Loucy (cell line): ENCODE data around the gene SLC7A1.

Source experiments
- H2AFZ ChIP-seq: fragments of 200-600 bp; sonication (generic); 2 replicates; pipeline ENCODE4 v1.6.0; 2016; ENCODE audit warnings: antibody characterized with exemption, mild to moderate bottlenecking, low read length, moderate library complexity
- H3F3A ChIP-seq: fragments of 200-600 bp; 2 replicates; pipeline ENCODE4 v1.6.0; 2016; ENCODE audit warnings: antibody characterized with exemption, low read depth, mild to moderate bottlenecking
- H3K27me3 ChIP-seq: fragments of 200-600 bp; sonication (generic); 2 replicates; pipeline ENCODE4 v1.6.1; 2014; ENCODE audit warnings: low read length, mild to moderate bottlenecking; ENCODE audit not compliant: insufficient read depth, poor library complexity, severe bottlenecking
- H3K36me3 ChIP-seq: fragments of 200-600 bp; sonication (generic); 2 replicates; pipeline ENCODE4 v1.6.1; 2016; ENCODE audit warnings: low read length; ENCODE audit not compliant: insufficient read depth
- H3K4me1 ChIP-seq: fragments of 200-600 bp; sonication (generic); 2 replicates; pipeline ENCODE4 v1.5.1; 2014; ENCODE audit warnings: low read length, mild to moderate bottlenecking; ENCODE audit not compliant: insufficient read depth, poor library complexity, severe bottlenecking
- H3K4me2 ChIP-seq: fragments of 200-600 bp; sonication (generic); 2 replicates; pipeline ENCODE4 v1.6.0; 2014; ENCODE audit warnings: antibody characterized with exemption, low read length, low read depth, mild to moderate bottlenecking; ENCODE audit not compliant: poor library complexity, severe bottlenecking
- H3K4me3 ChIP-seq: fragments of 200-600 bp; sonication (generic); 2 replicates; pipeline ENCODE4 v1.5.1; 2014; ENCODE audit warnings: low read length, mild to moderate bottlenecking, mixed read lengths; ENCODE audit not compliant: poor library complexity, severe bottlenecking
- H3K79me2 ChIP-seq: fragments of 200-600 bp; sonication (generic); 2 replicates; pipeline ENCODE4 v1.6.1; 2014; ENCODE audit warnings: low read length; ENCODE audit not compliant: insufficient read depth
- H3K9ac ChIP-seq: fragments of 200-600 bp; sonication (generic); 2 replicates; pipeline ENCODE4 v1.6.0; 2014; ENCODE audit warnings: mild to moderate bottlenecking, low read depth, low read length, moderate library complexity; ENCODE audit not compliant: poor library complexity, severe bottlenecking
- H3K9me2 ChIP-seq: fragments of 200-600 bp; sonication (generic); replicated peaks from 2 replicates; pipeline ENCODE4 v1.6.1; 2016; ENCODE audit warnings: low read depth, low read length, mixed read lengths
- H3K9me3 ChIP-seq: fragments of 200-600 bp; sonication (generic); 2 replicates; pipeline ENCODE4 v1.6.1; 2014; ENCODE audit warnings: mild to moderate bottlenecking, antibody characterized with exemption, low read length, low read depth; ENCODE audit not compliant: insufficient read depth
- H4K20me1 ChIP-seq: fragments of 200-600 bp; sonication (generic); 2 replicates; pipeline ENCODE4 v1.6.0; 2014; ENCODE audit warnings: antibody characterized with exemption, low read length, mild to moderate bottlenecking; ENCODE audit not compliant: insufficient read depth, poor library complexity, severe bottlenecking
- EZH2phosphoT487 ChIP-seq: fragments of 200-600 bp; IDR thresholded peaks from 2 replicates; pipeline ENCODE4 v1.6.1; 2018; ENCODE audit warnings: antibody characterized with exemption, mild to moderate bottlenecking, moderate library complexity, borderline replicate concordance
- TF ChIP-seq, protein P1 (sequence below): fragments of 200-600 bp; sonication (generic); conservative IDR thresholded peaks from 2 replicates; pipeline ENCODE4 v1.5.1; 2014; ENCODE audit warnings: mild to moderate bottlenecking, antibody characterized with exemption, low read length

SLC7A1 gene

DNA sequence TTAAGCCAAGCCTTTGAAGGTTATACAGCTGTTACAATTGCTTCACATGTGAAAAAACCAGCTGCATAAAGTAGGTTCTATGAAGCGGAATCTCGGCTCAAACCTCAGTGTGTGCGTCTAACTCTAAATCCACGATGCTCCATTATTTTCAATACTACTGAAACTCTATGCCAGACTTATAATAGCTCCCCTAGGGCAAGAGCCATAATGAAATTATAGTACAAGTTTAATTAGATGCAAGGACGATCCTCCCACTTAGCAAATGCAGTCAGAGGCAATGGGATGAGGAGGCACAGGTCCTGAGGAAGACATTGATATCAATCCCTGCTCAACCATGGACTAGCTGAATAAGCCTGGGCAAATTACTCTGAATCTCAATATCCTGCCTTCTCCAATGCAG is 31.1 kb downstream of the SLC7A1 start:
- no peaks in the 10 kb centered on the region for H3K27me3 ChIP-seq
- H4K20me1 ChIP-seq, result peaks cover 91% of the 10 kb centered on the region
- H2AFZ ChIP-seq, result no peak overlapping the region
- no peaks in the 10 kb centered on the region for H3K9me2 ChIP-seq
- H3K36me3 ChIP-seq, result no peaks in the 10 kb centered on the region
- H3K4me1 ChIP-seq, result peaks cover 8% of the 10 kb centered on the region
- H3F3A ChIP-seq, result no peaks in the 10 kb centered on the region
- H3K9me3 ChIP-seq, result no peaks in the 10 kb centered on the region
- no peak overlapping the region for H3K4me3 ChIP-seq
- TF ChIP-seq, protein P1, sequence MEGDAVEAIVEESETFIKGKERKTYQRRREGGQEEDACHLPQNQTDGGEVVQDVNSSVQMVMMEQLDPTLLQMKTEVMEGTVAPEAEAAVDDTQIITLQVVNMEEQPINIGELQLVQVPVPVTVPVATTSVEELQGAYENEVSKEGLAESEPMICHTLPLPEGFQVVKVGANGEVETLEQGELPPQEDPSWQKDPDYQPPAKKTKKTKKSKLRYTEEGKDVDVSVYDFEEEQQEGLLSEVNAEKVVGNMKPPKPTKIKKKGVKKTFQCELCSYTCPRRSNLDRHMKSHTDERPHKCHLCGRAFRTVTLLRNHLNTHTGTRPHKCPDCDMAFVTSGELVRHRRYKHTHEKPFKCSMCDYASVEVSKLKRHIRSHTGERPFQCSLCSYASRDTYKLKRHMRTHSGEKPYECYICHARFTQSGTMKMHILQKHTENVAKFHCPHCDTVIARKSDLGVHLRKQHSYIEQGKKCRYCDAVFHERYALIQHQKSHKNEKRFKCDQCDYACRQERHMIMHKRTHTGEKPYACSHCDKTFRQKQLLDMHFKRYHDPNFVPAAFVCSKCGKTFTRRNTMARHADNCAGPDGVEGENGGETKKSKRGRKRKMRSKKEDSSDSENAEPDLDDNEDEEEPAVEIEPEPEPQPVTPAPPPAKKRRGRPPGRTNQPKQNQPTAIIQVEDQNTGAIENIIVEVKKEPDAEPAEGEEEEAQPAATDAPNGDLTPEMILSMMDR, result no peak
- TF ChIP-seq EZH2phosphoT487, result no peak
- H3K9ac ChIP-seq, result no peak overlapping the region
- peaks cover 92% of the 10 kb centered on the region for H3K79me2 ChIP-seq
- H3K4me2 ChIP-seq, result no peak overlapping the region

DNA sequence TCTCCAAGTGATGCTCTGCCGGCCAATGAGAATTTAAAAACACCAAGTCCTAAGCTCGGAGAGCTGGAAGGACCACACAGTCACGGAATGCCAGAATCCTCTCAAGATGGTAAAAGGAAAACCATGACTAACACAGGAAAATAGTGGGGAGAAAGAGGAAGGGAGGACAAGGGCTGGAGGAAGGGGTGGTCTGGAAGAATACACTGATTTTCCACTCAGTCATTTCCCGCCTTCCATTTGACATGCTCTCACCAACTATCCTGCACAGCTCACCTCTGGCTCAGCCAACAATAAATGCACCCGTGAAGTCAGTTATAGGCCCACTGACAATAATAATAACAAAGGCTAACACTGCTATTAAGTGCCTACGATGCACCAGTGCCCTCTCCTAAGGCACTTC is 31.5 kb downstream of the SLC7A1 start:
- no peaks in the 10 kb centered on the region for H3F3A ChIP-seq
- no peak overlapping the region for H2AFZ ChIP-seq
- no peaks in the 10 kb centered on the region for H3K36me3 ChIP-seq
- H3K4me2 ChIP-seq, result no peak overlapping the region
- H3K9me2 ChIP-seq, result no peaks in the 10 kb centered on the region
- H3K4me3 ChIP-seq, result no peak overlapping the region
- no peak overlapping the region for H3K9ac ChIP-seq
- peaks cover 86% of the 10 kb centered on the region for H4K20me1 ChIP-seq
- H3K4me1 ChIP-seq, result peaks cover 8% of the 10 kb centered on the region
- TF ChIP-seq, protein P1, result no peak
- TF ChIP-seq EZH2phosphoT487, result no peak
- H3K27me3 ChIP-seq, result no peaks in the 10 kb centered on the region
- H3K9me3 ChIP-seq, result no peaks in the 10 kb centered on the region
- H3K79me2 ChIP-seq, result peaks cover 88% of the 10 kb centered on the region

DNA sequence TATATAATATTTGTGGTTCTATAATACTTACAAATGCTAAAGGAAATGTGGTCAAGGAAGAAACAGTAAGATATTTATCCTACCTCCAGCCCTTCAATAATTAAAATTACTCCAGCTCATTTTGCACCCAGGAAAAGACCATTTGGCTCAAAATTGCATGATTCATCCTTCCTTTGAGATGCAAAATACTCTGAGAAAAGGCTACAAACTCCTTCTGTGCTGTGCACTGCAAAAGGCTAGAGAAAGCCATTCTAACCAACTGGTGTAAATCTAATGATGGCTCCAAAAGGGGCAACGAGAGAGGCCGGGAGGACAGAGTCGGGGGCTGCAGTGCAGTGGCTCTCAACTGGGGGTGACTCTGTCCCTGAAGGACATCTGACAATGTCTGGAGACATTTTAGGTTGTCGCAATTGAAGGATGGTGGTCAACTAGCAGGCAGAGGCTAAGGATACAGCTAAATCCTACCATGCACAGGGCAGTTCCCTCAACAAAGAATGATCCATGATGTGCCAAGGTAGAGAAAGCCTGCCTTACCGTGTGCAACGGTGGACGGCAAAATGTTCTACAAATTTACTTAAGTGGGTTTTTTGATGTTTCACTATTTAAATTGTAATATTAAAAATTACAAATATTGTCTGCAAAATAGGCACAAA is 32.6 kb downstream of the SLC7A1 start:
- TF ChIP-seq EZH2phosphoT487, result no peak
- TF ChIP-seq, protein P1, result no peak
- H3K9me2 ChIP-seq, result no peaks in the 10 kb centered on the region
- no peak overlapping the region for H3K4me3 ChIP-seq
- no peak overlapping the region for H2AFZ ChIP-seq
- no peaks in the 10 kb centered on the region for H3K9me3 ChIP-seq
- H3K9ac ChIP-seq, result no peak overlapping the region
- peaks cover 76% of the 10 kb centered on the region for H4K20me1 ChIP-seq
- peaks cover 78% of the 10 kb centered on the region for H3K79me2 ChIP-seq
- H3K4me1 ChIP-seq, result peaks cover 8% of the 10 kb centered on the region
- no peaks in the 10 kb centered on the region for H3F3A ChIP-seq
- H3K27me3 ChIP-seq, result no peaks in the 10 kb centered on the region
- no peak overlapping the region for H3K4me2 ChIP-seq
- no peaks in the 10 kb centered on the region for H3K36me3 ChIP-seq
